Small intestine (tissue), 7 donors: Measurements from ENCODE around the gene RIPOR3. TPM values are rescaled to one million over a fixed set of nuclear protein-coding genes. Genes with fewer than 3 reads are reported as not detected.

Experiments used
- DNase-seq, 2 donors: peaks; one replicate each; pipeline versions ENCODE4 v3.0.0 to v3.0.0-alpha.2; 2013
- FAIRE-seq: peaks from 2 replicates; lab custom pipeline; 2012; peaks lifted over from hg19 to GRCh38; lab: Jason Lieb, UNC
- H3K27ac ChIP-seq, 3 donors: one replicate each; pipeline ENCODE4 v1.5.1; 2013; ENCODE audit warnings: low read length in 2 of 3, mild to moderate bottlenecking in 2 of 3, control low read depth in 1 of 3, inconsistent platforms in 1 of 3, low read depth in 1 of 3, moderate library complexity in 1 of 3
- H3K27me3 ChIP-seq, 3 donors: one replicate each; pipeline ENCODE4 v1.6.1; 2013; ENCODE audit warnings: low read length in 3 of 3, inconsistent platforms in 1 of 3; ENCODE audit not compliant: control insufficient read depth in 3 of 3, insufficient read depth in 3 of 3
- H3K36me3 ChIP-seq, 3 donors: one replicate each; pipeline ENCODE4 v1.6.1; 2013; ENCODE audit warnings: low read length in 3 of 3, inconsistent platforms in 1 of 3, low read depth in 1 of 3, mild to moderate bottlenecking in 1 of 3, moderate library complexity in 1 of 3; ENCODE audit not compliant: control insufficient read depth in 3 of 3, insufficient read depth in 2 of 3
- H3K4me1 ChIP-seq, 3 donors: one replicate each; pipeline ENCODE4 v1.6.1; 2013; ENCODE audit warnings: low read length in 2 of 3, inconsistent platforms in 1 of 3, low read depth in 1 of 3, mild to moderate bottlenecking in 1 of 3, moderate library complexity in 1 of 3; ENCODE audit not compliant: control insufficient read depth in 3 of 3, insufficient read depth in 2 of 3
- H3K4me3 ChIP-seq, 3 donors: one replicate each; pipeline ENCODE4 v1.5.1; 2013; ENCODE audit warnings: low read length in 3 of 3, control low read depth in 1 of 3, inconsistent platforms in 1 of 3, low read depth in 1 of 3, mild to moderate bottlenecking in 1 of 3, moderate library complexity in 1 of 3
- H3K9me3 ChIP-seq, 2 donors: one replicate each; pipeline ENCODE4 v1.6.1; 2013; ENCODE audit warnings: low read depth in 1 of 2, low read length in 1 of 2; ENCODE audit not compliant: control insufficient read depth in 2 of 2, insufficient read depth in 1 of 2
- WGBS, 3 donors: extraction: QIAGEN DNeasy Blood & Tissue Kit; methylation state at CpG; one replicate each; pipeline ENCODE4 v1.1.7; 2013; 5-methylcytosine and 5-hydroxymethylcytosine counted together
- polyA plus RNA-seq, 4 donors: library from polyadenylated mRNA; stranded (reverse) in 3 of 4; unstranded in 1 of 4; fragments of 200-250 nt in 3 of 4; fragments of 120-200 nt in 1 of 4; gene quantifications; one replicate each; pipeline versions ENCODE4 v1.2.1 to v1.2.3, GENCODE V29; 2013
- donor health status: healthy with polysubstance abuse.
- donor health status: control.
- donor health status: control.
- donor health status: Bipolar disorder and iron deficiency.
- donor health status: healthy.

RIPOR3 gene
- polyA plus RNA-seq, 4 donors = 0.22 to 10.9 (median 3.2) TPM

DNA sequence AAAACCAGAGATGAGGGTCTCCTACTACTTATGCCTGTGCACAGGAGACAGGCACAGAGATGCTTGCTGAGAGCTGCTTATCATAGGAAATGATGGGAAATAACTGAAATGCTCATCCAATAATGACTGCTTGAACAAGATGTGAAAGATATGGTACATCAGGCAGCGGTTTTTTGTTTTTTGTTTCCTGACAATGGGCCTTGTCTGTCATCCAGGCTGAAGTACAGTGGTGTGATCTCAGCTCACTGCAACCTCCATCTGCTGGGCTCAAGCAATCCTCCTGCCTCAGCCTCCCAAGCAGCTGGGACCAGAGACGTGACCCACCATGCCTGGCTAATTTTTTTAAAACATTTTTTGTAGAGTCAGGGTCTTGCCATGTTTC lies 1.2 kb upstream of the RIPOR3 start:
- Histone ChIP-seq H3K27ac (no peak overlapping the region), H3K9me3 (no peaks in the 10 kb centered on the region), H3K27me3 (peaks cover 0 to 36% (median 16%) of the 10 kb centered on the region in 3 donors), H3K36me3 (no peaks in the 10 kb centered on the region), H3K4me1 (peaks cover 3 to 20% (median 6%) of the 10 kb centered on the region in 3 donors), H3K4me3 (no peak overlapping the region)
- no peak for DNase-seq
- 62 to 74% (median 64%) methylated on average over 2 of the region's 2 CpGs for WGBS, 3 donors
- FAIRE-seq = no peak

- Histone ChIP-seq H3K9me3 (no peaks in the 10 kb centered on the region), H3K36me3 (no peaks in the 10 kb centered on the region), H3K27me3 (peaks cover 0 to 36% (median 16%) of the 10 kb centered on the region in 3 donors), H3K4me1 (peaks cover 3 to 20% (median 6%) of the 10 kb centered on the region in 3 donors), H3K27ac (peak overlapping the region in 2 of 3 donors; percentile 21 to 33), H3K4me3 (peak overlapping the region in 2 of 3 donors; percentile 23 to 57)
- WGBS, 3 donors = 33 to 40% (median 35%) methylated on average over 21 to 23 of the region's 23 CpGs
- FAIRE-seq (no peak), DNase-seq (no peak)
Measured at GRCh38 chr20:50691573-50692551, 520 bp upstream of the RIPOR3 start.

GRCh38 chr20:50689864-50690649 lies 1.3 kb downstream of the RIPOR3 start:
- H3K4me1 ChIP-seq = peaks cover 3 to 20% (median 6%) of the 10 kb centered on the region in 3 donors
- H3K27ac ChIP-seq = peak overlapping the region in 1 of 3 donors; percentile 77
- DNase-seq (peak in 1 of 2 donors; percentile 86), FAIRE-seq (no peak)
- peaks cover 0 to 36% (median 16%) of the 10 kb centered on the region in 3 donors for H3K27me3 ChIP-seq
- 5 to 28% (median 19%) methylated on average over 10 of the region's 10 CpGs for WGBS, 3 donors
- H3K9me3 ChIP-seq = no peaks in the 10 kb centered on the region
- peak overlapping the region in 2 of 3 donors; percentile 7 to 57 for H3K4me3 ChIP-seq
- no peaks in the 10 kb centered on the region for H3K36me3 ChIP-seq

- FAIRE-seq (no peak), DNase-seq (no peak)
- Histone ChIP-seq H3K4me3 (no peak overlapping the region), H3K27me3 (peaks cover 0 to 36% (median 14%) of the 10 kb centered on the region in 3 donors), H3K36me3 (no peaks in the 10 kb centered on the region), H3K27ac (no peak overlapping the region), H3K4me1 (peaks cover 3 to 20% (median 6%) of the 10 kb centered on the region in 3 donors), H3K9me3 (no peaks in the 10 kb centered on the region)
- WGBS, 3 donors = 76 to 88% (median 76%) methylated on average over 8 of the region's 8 CpGs
Measured at GRCh38 chr20:50688256-50688975, 2.9 kb downstream of the RIPOR3 start.

GRCh38 chr20:50686821-50687220 lies 4.5 kb downstream of the RIPOR3 start:
- peaks cover 0 to 28% (median 9%) of the 10 kb centered on the region in 3 donors for H3K27me3 ChIP-seq
- FAIRE-seq (no peak), DNase-seq (no peak)
- H3K27ac ChIP-seq = no peak overlapping the region
- peaks cover 3 to 20% (median 6%) of the 10 kb centered on the region in 3 donors for H3K4me1 ChIP-seq
- H3K4me3 ChIP-seq = no peak overlapping the region
- H3K9me3 ChIP-seq = no peaks in the 10 kb centered on the region
- H3K36me3 ChIP-seq = no peaks in the 10 kb centered on the region
- 88 to 92% (median 88%) methylated on average over 10 of the region's 10 CpGs for WGBS, 3 donors

GRCh38 chr20:50683570-50683969 lies 7.8 kb downstream of the RIPOR3 start:
- Histone ChIP-seq H3K4me3 (no peak overlapping the region), H3K36me3 (no peaks in the 10 kb centered on the region), H3K9me3 (no peaks in the 10 kb centered on the region), H3K4me1 (peaks cover 3 to 20% (median 4%) of the 10 kb centered on the region in 3 donors), H3K27ac (no peak overlapping the region), H3K27me3 (peaks cover 0 to 1% (median 0%) of the 10 kb centered on the region in 3 donors)
- no peak for DNase-seq
- 58 to 89% (median 67%) methylated on average over 6 of the region's 6 CpGs for WGBS, 3 donors
- FAIRE-seq = no peak

GRCh38 chr20:50682947-50683530 lies 8.3 kb downstream of the RIPOR3 start:
- DNase-seq = peak in 1 of 2 donors; percentile 87
- Histone ChIP-seq H3K4me1 (peaks cover 4 to 25% (median 5%) of the 10 kb centered on the region in 3 donors), H3K27ac (peak overlapping the region in 2 of 3 donors; percentile 55 to 79), H3K4me3 (no peak overlapping the region), H3K9me3 (no peaks in the 10 kb centered on the region), H3K27me3 (no peaks in the 10 kb centered on the region), H3K36me3 (no peaks in the 10 kb centered on the region)
- FAIRE-seq = no peak
- 18 to 67% (median 37%) methylated on average over 7 to 8 of the region's 8 CpGs for WGBS, 3 donors
